Kidney (tissue), 14 donors: ENCODE measurements around the gene INTU. TPM values are rescaled to one million over a fixed set of nuclear protein-coding genes. Genes with fewer than 3 reads are reported as not detected.
"Not testable (repeated sequence)": the region's sequence is repeated elsewhere in the genome, so short reads cannot be mapped to it uniquely, and the experiment has no call there.

Experiments
- DNase-seq, 5 donors: peaks; one replicate each; pipeline ENCODE4 v3.0.0-alpha.2; 2013 to 2020
- FAIRE-seq: peaks from 2 replicates; lab custom pipeline; 2012; peaks lifted over from hg19 to GRCh38; lab: Jason Lieb, UNC
- H3K27ac ChIP-seq, 2 donors: one replicate each; pipeline ENCODE4 v1.7.0; 2013; ENCODE audit warnings: low read depth in 2 of 2, low read length in 2 of 2, inconsistent platforms in 1 of 2
- H3K27me3 ChIP-seq: one replicate; pipeline ENCODE4 v1.7.1; 2013; ENCODE audit warnings: low read length, inconsistent platforms; ENCODE audit not compliant: control insufficient read depth, insufficient read depth
- H3K36me3 ChIP-seq, 3 donors: one replicate each; pipeline versions ENCODE4 v1.7.0 to v1.7.1; 2013; ENCODE audit warnings: low read length in 3 of 3, control low read depth in 1 of 3, inconsistent platforms in 1 of 3; ENCODE audit not compliant: insufficient read depth in 3 of 3, control insufficient read depth in 2 of 3
- H3K4me1 ChIP-seq, 3 donors: one replicate each; pipeline versions ENCODE4 v1.7.0 to v1.7.1; 2013; ENCODE audit warnings: low read length in 3 of 3, inconsistent platforms in 1 of 3, low read depth in 1 of 3; ENCODE audit not compliant: control insufficient read depth in 2 of 3, insufficient read depth in 2 of 3
- H3K4me3 ChIP-seq, 3 donors: one replicate each; pipeline versions ENCODE4 v1.7.0 to v1.8.1; 2013; ENCODE audit warnings: low read length in 3 of 3, control low read depth in 1 of 3, inconsistent platforms in 1 of 3
- H3K9ac ChIP-seq, 3 donors: one replicate each; pipeline versions ENCODE4 v1.7.0 to v1.7.1; 2013; ENCODE audit warnings: low read length in 3 of 3, control low read depth in 1 of 3, inconsistent platforms in 1 of 3
- H3K9me3 ChIP-seq, 3 donors: one replicate each; pipeline versions ENCODE4 v1.7.0 to v1.7.1; 2013; ENCODE audit warnings: low read length in 3 of 3, control low read depth in 1 of 3, inconsistent platforms in 1 of 3; ENCODE audit not compliant: control insufficient read depth in 2 of 3, insufficient read depth in 1 of 3
- CTCF ChIP-seq: IDR thresholded peaks from 3 replicates; pipeline ENCODE4 v1.5.1; 2012; ENCODE audit warnings: mild to moderate bottlenecking, moderate library complexity, borderline replicate concordance; ENCODE audit not compliant: insufficient read depth; ENCODE audit errors: extremely low read depth
- intact Hi-C: fragments of 100-400 bp; cut with DNase I; formaldehyde crosslinking; loops from one replicate; pipeline ENCODE4 v1.11.1; 2022
- polyA plus RNA-seq: library from polyadenylated mRNA; stranded (reverse); fragments of 350-450 nt; fragmentation: Illumina TruSeq; extraction: RNeasy Lipid Tissue Mini Kit (QIAGEN cat#74804); gene quantifications from one replicate; pipeline ENCODE4 v1.2.3, GENCODE V29; 2014; ENCODE audit warnings: low read depth, low replicate concordance; ENCODE audit not compliant: insufficient read depth
- total RNA-seq: library from RNA; stranded (reverse); fragmentation: NEBNext Ultra II Directional; extraction: Animal tissue kit (Norgen Biotek cat#: 25700); gene quantifications from one replicate; pipeline ENCODE4 v1.2.1, GENCODE V29; 2021
- donor health status: control.
- donor health status: control.
- donor health status: control.
- donor health status: control.
- donor health status: control.
- donor health status: DM: yes; HTN: yes; CAD: no.
- donor health status: Normal renal cell carcinoma (clear cell type).

The INTU gene
- total and polyA plus RNA-seq, 2 donors from 2014 or later: 2.6 to 8.3 TPM

GRCh38 chr4:127643791-127644190 is 11.0 kb downstream of the INTU start:
- H3K4me1 ChIP-seq: no peaks in the 10 kb centered on the region
- H3K27me3 ChIP-seq: no peaks in the 10 kb centered on the region
- H3K27ac ChIP-seq: no peak overlapping the region
- H3K4me3 ChIP-seq: no peak overlapping the region
- no peak for DNase-seq
- intact Hi-C loops: no loop called here
- no peaks in the 10 kb centered on the region for H3K9me3 ChIP-seq
- H3K36me3 ChIP-seq: peaks cover 0 to 4% (median 2%) of the 10 kb centered on the region in 3 donors
- no peak for TF ChIP-seq CTCF
- FAIRE-seq: no peak
- H3K9ac ChIP-seq: no peak overlapping the region

GRCh38 chr4:127648061-127648460 is 15.3 kb downstream of the INTU start:
- Histone ChIP-seq H3K4me3 (no peak overlapping the region), H3K27me3 (no peaks in the 10 kb centered on the region), H3K9me3 (no peaks in the 10 kb centered on the region), H3K4me1 (no peaks in the 10 kb centered on the region), H3K36me3 (peaks cover 0 to 4% (median 2%) of the 10 kb centered on the region in 3 donors), H3K27ac (no peak overlapping the region), H3K9ac (no peak overlapping the region)
- intact Hi-C loops: no loop called here
- TF ChIP-seq CTCF: no peak
- no peak for FAIRE-seq
- DNase-seq: no peak

- FAIRE-seq, DNase-seq, H3K4me1 ChIP-seq, H3K9ac ChIP-seq, H3K9me3 ChIP-seq, H3K36me3 ChIP-seq, intact Hi-C loops, H3K4me3 ChIP-seq, H3K27ac ChIP-seq, H3K27me3 ChIP-seq: not testable (repeated sequence)
Measured at GRCh38 chr4:127655590-127655989, 22.8 kb downstream of the INTU start.

- Histone ChIP-seq H3K36me3 (no peaks in the 10 kb centered on the region), H3K27ac (no peak overlapping the region), H3K9me3 (no peaks in the 10 kb centered on the region), H3K4me3 (no peak overlapping the region), H3K27me3 (no peaks in the 10 kb centered on the region), H3K4me1 (no peaks in the 10 kb centered on the region), H3K9ac (no peak overlapping the region)
- TF ChIP-seq CTCF: no peak
- DNase-seq (no peak), FAIRE-seq (no peak)
- intact Hi-C loops: no loop called here
Measured at GRCh38 chr4:127656047-127656680, 23.4 kb downstream of the INTU start.
